ENCODE measurements around the gene SCT. TPM values are rescaled to one million over a fixed set of nuclear protein-coding genes. Genes with fewer than 3 reads are reported as not detected.

The SCT gene
- total and polyA plus RNA-seq, 4 donors, result 0.88 to 1.4 TPM; not detected in 2

DNA sequence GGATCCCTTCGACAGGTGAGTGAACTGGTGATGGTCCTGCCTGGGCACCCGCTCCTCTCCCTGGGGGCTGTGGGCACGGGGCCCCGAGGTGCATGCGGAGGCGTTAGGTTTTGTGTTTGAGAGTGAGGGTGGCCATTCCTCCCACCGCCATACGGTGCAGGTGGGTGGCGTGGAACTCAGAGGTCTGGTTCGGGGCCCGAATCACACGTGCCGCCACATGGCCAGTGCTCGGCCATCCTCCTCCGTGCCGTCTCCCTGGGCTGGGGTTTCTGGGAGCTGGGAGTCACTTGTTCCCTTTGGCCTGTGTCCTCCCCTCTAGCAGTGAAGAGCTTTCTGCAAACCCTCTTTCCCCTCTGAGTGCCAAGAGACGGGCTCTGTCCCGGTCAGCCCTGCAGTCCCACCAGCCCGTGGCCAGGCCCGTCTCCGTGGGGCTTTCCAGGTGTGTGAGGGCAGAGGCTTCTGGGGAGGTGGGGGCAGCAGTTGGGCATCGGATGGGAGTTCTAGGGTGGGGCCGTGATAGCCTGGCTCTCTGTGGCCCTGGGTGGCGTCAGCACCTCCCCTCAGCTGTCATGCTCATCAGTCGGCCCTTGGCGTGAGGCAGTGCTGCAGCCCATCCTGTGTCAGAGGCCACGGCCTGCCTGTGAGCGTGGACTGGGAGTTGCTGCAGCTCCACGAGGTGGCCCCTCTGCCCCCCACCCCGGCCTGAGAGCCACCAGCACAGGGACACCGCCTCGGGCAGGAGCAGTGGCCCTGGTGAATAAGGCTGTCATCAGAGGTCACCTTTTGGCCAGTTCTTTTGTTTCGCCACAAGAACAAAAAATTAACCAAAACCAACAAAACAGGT lies 21.5 kb downstream of the SCT start:
- Histone ChIP-seq H3K36me3 (ENCODE audit: control insufficient read depth, insufficient read depth, low read length) (peaks cover 97% of the 10 kb centered on the region), H3K27me3 (ENCODE audit: control insufficient read depth, insufficient read depth, low read length) (no peaks in the 10 kb centered on the region), H3K9me3 (ENCODE audit: control insufficient read depth, insufficient read depth, low read length) (no peaks in the 10 kb centered on the region), H3K27ac (ENCODE audit: low read depth, low read length) (no peak overlapping the region), H3K4me3 (ENCODE audit: low read depth, low read length) (no peak overlapping the region), H3K4me1 (ENCODE audit: control insufficient read depth, insufficient read depth, low read length) (no peaks in the 10 kb centered on the region)
- DNase-seq (ENCODE audit: low read depth in 4 of 6, low spot score in 6 of 6), result no peak
- 97% methylated on average over 28 of the region's 33 CpGs for WGBS (ENCODE audit: insufficient coverage)

DNA sequence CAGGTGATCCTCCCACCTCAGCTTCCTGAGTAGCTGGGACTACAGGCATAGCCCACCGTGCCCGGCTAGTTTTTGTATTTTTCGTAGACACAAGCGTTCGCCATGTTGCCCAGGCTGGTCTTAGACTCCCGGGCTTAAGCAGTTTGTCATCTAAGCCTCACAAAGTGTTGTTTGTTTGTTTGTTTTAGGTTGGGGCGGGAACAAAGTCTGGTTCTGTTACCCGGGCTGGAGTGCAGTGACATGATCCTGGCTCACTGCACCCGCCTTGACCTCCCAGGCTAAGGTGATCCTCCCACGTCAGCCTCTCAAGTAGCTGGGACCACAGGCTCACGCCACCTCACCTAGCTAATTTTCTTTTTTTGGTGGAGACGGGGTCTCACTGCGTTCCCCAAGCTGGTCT lies 23.8 kb downstream of the SCT start:
- 95% methylated on average over 12 of the region's 13 CpGs for WGBS (ENCODE audit: insufficient coverage)
- Histone ChIP-seq H3K4me3 (ENCODE audit: low read depth, low read length) (no peak overlapping the region), H3K36me3 (ENCODE audit: control insufficient read depth, insufficient read depth, low read length) (peaks cover 97% of the 10 kb centered on the region), H3K27me3 (ENCODE audit: control insufficient read depth, insufficient read depth, low read length) (no peaks in the 10 kb centered on the region), H3K27ac (ENCODE audit: low read depth, low read length) (no peak overlapping the region), H3K9me3 (ENCODE audit: control insufficient read depth, insufficient read depth, low read length) (no peaks in the 10 kb centered on the region), H3K4me1 (ENCODE audit: control insufficient read depth, insufficient read depth, low read length) (no peaks in the 10 kb centered on the region)
- no peak for DNase-seq (ENCODE audit: low read depth in 4 of 6, low spot score in 6 of 6)

GRCh38 chr11:601573-602245 lies 25.3 kb downstream of the SCT start:
- Histone ChIP-seq H3K36me3 (ENCODE audit: control insufficient read depth, insufficient read depth, low read length) (peaks cover 97% of the 10 kb centered on the region), H3K27ac (ENCODE audit: low read depth, low read length) (no peak overlapping the region), H3K4me1 (ENCODE audit: control insufficient read depth, insufficient read depth, low read length) (no peaks in the 10 kb centered on the region), H3K9me3 (ENCODE audit: control insufficient read depth, insufficient read depth, low read length) (no peaks in the 10 kb centered on the region), H3K27me3 (ENCODE audit: control insufficient read depth, insufficient read depth, low read length) (no peaks in the 10 kb centered on the region), H3K4me3 (ENCODE audit: low read depth, low read length) (no peak overlapping the region)
- 99% methylated on average over 20 of the region's 23 CpGs for WGBS (ENCODE audit: insufficient coverage)
- no peak for DNase-seq (ENCODE audit: low read depth in 4 of 6, low spot score in 6 of 6)

GRCh38 chr11:598005-598680 lies 28.8 kb downstream of the SCT start:
- Histone ChIP-seq H3K9me3 (ENCODE audit: control insufficient read depth, insufficient read depth, low read length) (no peaks in the 10 kb centered on the region), H3K4me1 (ENCODE audit: control insufficient read depth, insufficient read depth, low read length) (no peaks in the 10 kb centered on the region), H3K27ac (ENCODE audit: low read depth, low read length) (no peak overlapping the region), H3K4me3 (ENCODE audit: low read depth, low read length) (no peak overlapping the region), H3K27me3 (ENCODE audit: control insufficient read depth, insufficient read depth, low read length) (no peaks in the 10 kb centered on the region), H3K36me3 (ENCODE audit: control insufficient read depth, insufficient read depth, low read length) (peaks cover 95% of the 10 kb centered on the region)
- DNase-seq (ENCODE audit: low read depth in 4 of 6, low spot score in 6 of 6), result no peak
- WGBS (ENCODE audit: insufficient coverage), result 95% methylated on average over 27 of the region's 30 CpGs

- 92% methylated on average over 29 of the region's 29 CpGs for WGBS (ENCODE audit: insufficient coverage)
- peaks cover 95% of the 10 kb centered on the region for H3K36me3 ChIP-seq (ENCODE audit: control insufficient read depth, insufficient read depth, low read length)
- H3K4me1 ChIP-seq (ENCODE audit: control insufficient read depth, insufficient read depth, low read length), result no peaks in the 10 kb centered on the region
These were observed 29.7 kb downstream of the SCT start for GRCh38 chr11:597166-597725.

GRCh38 chr11:596374-596773 lies 30.6 kb downstream of the SCT start:
- no peak for DNase-seq (ENCODE audit: low read depth in 4 of 6, low spot score in 6 of 6)
- H3K4me3 ChIP-seq (ENCODE audit: low read depth, low read length), result no peak overlapping the region
- no peaks in the 10 kb centered on the region for H3K27me3 ChIP-seq (ENCODE audit: control insufficient read depth, insufficient read depth, low read length)
- no peaks in the 10 kb centered on the region for H3K4me1 ChIP-seq (ENCODE audit: control insufficient read depth, insufficient read depth, low read length)
- no peaks in the 10 kb centered on the region for H3K9me3 ChIP-seq (ENCODE audit: control insufficient read depth, insufficient read depth, low read length)
- no peak overlapping the region for H3K27ac ChIP-seq (ENCODE audit: low read depth, low read length)
- WGBS (ENCODE audit: insufficient coverage), result 93% methylated on average over 7 of the region's 10 CpGs
- H3K36me3 ChIP-seq (ENCODE audit: control insufficient read depth, insufficient read depth, low read length), result peaks cover 94% of the 10 kb centered on the region

More at GRCh38 chr11:597166-597725, 29.7 kb downstream of the SCT start:
- no peak overlapping the region for H3K4me3 ChIP-seq (ENCODE audit: low read depth, low read length)
- no peak overlapping the region for H3K27ac ChIP-seq (ENCODE audit: low read depth, low read length)
- H3K27me3 ChIP-seq (ENCODE audit: control insufficient read depth, insufficient read depth, low read length), result no peaks in the 10 kb centered on the region
- H3K9me3 ChIP-seq (ENCODE audit: control insufficient read depth, insufficient read depth, low read length), result no peaks in the 10 kb centered on the region
- no peak for DNase-seq (ENCODE audit: low read depth in 4 of 6, low spot score in 6 of 6)

DNA sequence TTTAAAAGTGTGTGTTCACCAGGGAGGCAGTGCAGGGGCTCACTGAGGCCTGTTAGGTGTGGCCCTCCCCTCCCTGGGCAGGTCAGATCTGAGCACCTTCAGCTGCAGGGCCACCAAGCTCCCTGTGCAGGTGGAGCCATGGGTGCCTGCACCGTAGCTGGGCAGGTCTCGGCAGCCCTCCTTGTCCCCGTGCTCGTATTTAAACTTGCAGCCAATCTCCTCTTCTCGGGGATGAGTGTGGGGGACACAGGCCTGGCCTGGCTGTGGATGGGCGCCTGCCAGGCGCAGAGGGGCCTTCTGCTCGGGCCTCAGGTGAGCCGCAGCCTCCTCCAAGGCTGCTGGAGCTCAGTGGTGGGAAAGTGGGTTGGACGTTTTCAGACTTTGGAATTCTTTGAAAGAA lies 31.6 kb downstream of the SCT start:
- Histone ChIP-seq H3K36me3 (ENCODE audit: control insufficient read depth, insufficient read depth, low read length) (peaks cover 96% of the 10 kb centered on the region), H3K27ac (ENCODE audit: low read depth, low read length) (no peak overlapping the region), H3K4me1 (ENCODE audit: control insufficient read depth, insufficient read depth, low read length) (no peaks in the 10 kb centered on the region), H3K4me3 (ENCODE audit: low read depth, low read length) (no peak overlapping the region), H3K9me3 (ENCODE audit: control insufficient read depth, insufficient read depth, low read length) (no peaks in the 10 kb centered on the region), H3K27me3 (ENCODE audit: control insufficient read depth, insufficient read depth, low read length) (no peaks in the 10 kb centered on the region)
- DNase-seq (ENCODE audit: low read depth in 4 of 6, low spot score in 6 of 6), result no peak
- WGBS (ENCODE audit: insufficient coverage), result 92% methylated on average over 9 of the region's 10 CpGs

DNA sequence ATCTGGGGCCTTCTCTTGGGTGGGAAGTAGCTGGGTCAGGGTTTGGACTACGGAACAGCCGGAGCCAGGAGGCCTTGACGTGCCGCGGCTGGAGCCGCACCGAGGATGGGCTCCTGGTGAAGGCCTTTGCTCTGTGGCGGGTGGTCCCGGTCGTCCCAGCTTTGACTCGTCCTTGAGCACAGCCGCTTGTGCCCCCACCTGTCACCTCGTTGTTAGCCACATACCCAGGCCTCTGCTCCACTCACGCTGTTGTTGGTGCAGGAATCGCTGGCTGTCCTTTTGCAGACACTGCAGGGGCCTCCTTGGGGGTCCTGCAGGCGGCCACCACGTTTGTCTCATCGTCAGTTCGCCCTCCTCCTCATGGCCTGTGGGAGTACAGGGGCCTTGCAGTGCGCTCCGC lies 33.6 kb downstream of the SCT start:
- 95% methylated on average over 21 of the region's 21 CpGs for WGBS (ENCODE audit: insufficient coverage)
- peaks cover 95% of the 10 kb centered on the region for H3K36me3 ChIP-seq (ENCODE audit: control insufficient read depth, insufficient read depth, low read length)
- no peak for DNase-seq (ENCODE audit: low read depth in 4 of 6, low spot score in 6 of 6)
- H3K27ac ChIP-seq (ENCODE audit: low read depth, low read length), result no peak overlapping the region
- no peaks in the 10 kb centered on the region for H3K27me3 ChIP-seq (ENCODE audit: control insufficient read depth, insufficient read depth, low read length)
- no peak overlapping the region for H3K4me3 ChIP-seq (ENCODE audit: low read depth, low read length)
- no peaks in the 10 kb centered on the region for H3K4me1 ChIP-seq (ENCODE audit: control insufficient read depth, insufficient read depth, low read length)
- H3K9me3 ChIP-seq (ENCODE audit: control insufficient read depth, insufficient read depth, low read length), result no peaks in the 10 kb centered on the region

GRCh38 chr11:592918-593317 lies 34.1 kb downstream of the SCT start:
- H3K36me3 ChIP-seq (ENCODE audit: control insufficient read depth, insufficient read depth, low read length), result peaks cover 95% of the 10 kb centered on the region
- WGBS (ENCODE audit: insufficient coverage), result 89% methylated on average over 4 of the region's 10 CpGs
- no peak for DNase-seq (ENCODE audit: low read depth in 4 of 6, low spot score in 6 of 6)

More at GRCh38 chr11:592918-593317, 34.1 kb downstream of the SCT start:
- Histone ChIP-seq H3K4me3 (ENCODE audit: low read depth, low read length) (no peak overlapping the region), H3K27me3 (ENCODE audit: control insufficient read depth, insufficient read depth, low read length) (no peaks in the 10 kb centered on the region), H3K4me1 (ENCODE audit: control insufficient read depth, insufficient read depth, low read length) (no peaks in the 10 kb centered on the region), H3K27ac (ENCODE audit: low read depth, low read length) (no peak overlapping the region), H3K9me3 (ENCODE audit: control insufficient read depth, insufficient read depth, low read length) (no peaks in the 10 kb centered on the region)
